A673 (cell line): ENCODE data around the gene HBQ1. TPM values are rescaled to one million over a fixed set of nuclear protein-coding genes. Genes with fewer than 3 reads are reported as not detected.

ENCODE experiments used
- BruUV-seq: library from RNA; stranded (reverse); fragments of 400-500 nt; replicated peaks from 2 replicates; lab custom pipeline; 2021; lab: Mats Ljungman, UMichigan
- CTCF ChIA-PET: fragments of 300-600 bp; sonication (Branson Sonifier 250); formaldehyde crosslinking; loops from one replicate; lab custom pipeline; 2022; ENCODE audit warnings: antibody characterized with exemption; lab: Charles Lee
- POLR2A ChIA-PET: fragments of 300-600 bp; sonication (Branson Sonifier 250); formaldehyde crosslinking; loops from one replicate; lab custom pipeline; 2022; ENCODE audit warnings: antibody characterized with exemption; ENCODE audit not compliant: low non-redundant PET; lab: Charles Lee
- DNase-seq: peaks from one replicate; pipeline ENCODE4 v3.0.0-alpha.2; 2015; ENCODE audit warnings: low spot score
- H3K27ac ChIP-seq: fragments of 200-600 bp; sonication (generic); 2 replicates; pipeline ENCODE4 v1.5.1; 2016; ENCODE audit warnings: mixed run types, low read depth, mild to moderate bottlenecking, mixed read lengths, antibody characterized with exemption, low read length; ENCODE audit not compliant: poor library complexity, severe bottlenecking
- H3K27me3 ChIP-seq: fragments of 200-600 bp; sonication (generic); replicated peaks from 2 replicates; pipeline ENCODE4 v1.6.1; 2017; ENCODE audit warnings: mixed run types, low read depth, mild to moderate bottlenecking, mixed read lengths, antibody characterized with exemption, low read length; ENCODE audit not compliant: insufficient read depth, poor library complexity
- H3K36me3 ChIP-seq: fragments of 200-600 bp; sonication (generic); 2 replicates; pipeline ENCODE4 v1.6.1; 2016; ENCODE audit warnings: mixed run types, mild to moderate bottlenecking, mixed read lengths, antibody characterized with exemption, low read length; ENCODE audit not compliant: insufficient read depth, poor library complexity, severe bottlenecking
- H3K4me1 ChIP-seq: fragments of 200-600 bp; sonication (generic); 2 replicates; pipeline ENCODE4 v1.6.1; 2017; ENCODE audit warnings: mixed run types, mild to moderate bottlenecking, mixed read lengths, antibody characterized with exemption, low read length; ENCODE audit not compliant: insufficient read depth, poor library complexity, severe bottlenecking
- H3K4me3 ChIP-seq: fragments of 200-600 bp; sonication (generic); 2 replicates; pipeline ENCODE4 v1.5.1; 2016; ENCODE audit warnings: low read depth, mixed run types, mild to moderate bottlenecking, mixed read lengths, low read length; ENCODE audit not compliant: poor library complexity, severe bottlenecking
- H3K9me3 ChIP-seq: fragments of 200-600 bp; sonication (generic); 2 replicates; pipeline ENCODE4 v1.6.1; 2016; ENCODE audit warnings: mixed run types, low read depth, mild to moderate bottlenecking, mixed read lengths, antibody characterized with exemption, low read length; ENCODE audit not compliant: poor library complexity, severe bottlenecking
- CTCF ChIP-seq: fragments of 300-800, 200-600 bp; sonication (generic); conservative IDR thresholded peaks from 2 replicates; pipeline ENCODE4 v1.5.1; 2017; ENCODE audit warnings: low read depth, mild to moderate bottlenecking, antibody characterized with exemption, low read length, moderate library complexity, mixed read lengths
- EZH2 ChIP-seq: fragments of 200-600 bp; sonication (generic); IDR thresholded peaks from 2 replicates; pipeline ENCODE4 v1.6.1; 2017; ENCODE audit warnings: borderline replicate concordance, low read depth, mild to moderate bottlenecking, mixed read lengths, antibody characterized with exemption, low read length; ENCODE audit not compliant: poor library complexity, severe bottlenecking
- intact Hi-C: fragments of 100-400 bp; cut with micrococcal nuclease; formaldehyde crosslinking; loops from one replicate; pipeline ENCODE4 v1.10.0; 2022; ENCODE audit not compliant: unreplicated experiment
- total RNA-seq: library from RNA; stranded (reverse); gene quantifications from 2 replicates; pipeline ENCODE4 v1.2.3, GENCODE V29; 2021

Gene HBQ1
- total RNA-seq, 1 experiment from 2014 or later = 1.2 TPM

- Histone ChIP-seq H3K9me3 (no peaks in the 10 kb centered on the region), H3K36me3 (no peaks in the 10 kb centered on the region), H3K4me3 (peak overlapping the region; percentile 52), H3K4me1 (peaks cover 19% of the 10 kb centered on the region), H3K27ac (no peak overlapping the region), H3K27me3 (peaks cover 13% of the 10 kb centered on the region)
- no TSS peak for BruUV-seq
- intact Hi-C loops = loop anchor here (1.0 to 2.0 kb wide), 3 partner anchors 64 to 116 kb away; no protein-coding TSS in a partner anchor
- POLR2A ChIA-PET = no interaction called here
- TF ChIP-seq EZH2 (no peak), CTCF (no peak)
- peak; percentile 92 for DNase-seq
- CTCF ChIA-PET = interaction anchor here (0.6 to 1.3 kb wide), 4 partner anchors 63 to 115 kb away, joined by 3 to 10 read pairs (median 4); no protein-coding TSS in a partner anchor
These were observed 664 bp downstream of the HBQ1 start for GRCh38 chr16:180681-181564.

GRCh38 chr16:181565-182021 lies 1.3 kb downstream of the HBQ1 start:
- no peak for TF ChIP-seq EZH2
- peak; percentile 95 for TF ChIP-seq CTCF
- DNase-seq = no peak
- intact Hi-C loops = loop anchor here (1.0 to 2.0 kb wide), 3 partner anchors 65 to 116 kb away; no protein-coding TSS in a partner anchor
- Histone ChIP-seq H3K27ac (no peak overlapping the region), H3K9me3 (no peaks in the 10 kb centered on the region), H3K4me1 (peaks cover 19% of the 10 kb centered on the region), H3K4me3 (peak overlapping the region; percentile 52), H3K36me3 (no peaks in the 10 kb centered on the region), H3K27me3 (peaks cover 13% of the 10 kb centered on the region)
- no TSS peak for BruUV-seq
- CTCF ChIA-PET = interaction anchor here (0.5 to 0.6 kb wide), 2 partner anchors 50 to 84 kb away, joined by 3 to 4 read pairs; no protein-coding TSS in a partner anchor
- POLR2A ChIA-PET = no interaction called here

- H3K4me3 ChIP-seq = no peak overlapping the region
- ChIA-PET CTCF (interaction anchor here (0.6 kb wide), 1 partner anchor 15 kb away, joined by 3 read pairs; no protein-coding TSS in a partner anchor), POLR2A (no interaction called here)
- no peak for DNase-seq
- peaks cover 11% of the 10 kb centered on the region for H3K4me1 ChIP-seq
- TF ChIP-seq EZH2 (no peak), CTCF (no peak)
- no peaks in the 10 kb centered on the region for H3K9me3 ChIP-seq
- H3K36me3 ChIP-seq = peaks cover 8% of the 10 kb centered on the region
- intact Hi-C loops = no loop called here
- H3K27ac ChIP-seq = no peak overlapping the region
- TSS peak; percentile 69 for BruUV-seq
- peaks cover 5% of the 10 kb centered on the region for H3K27me3 ChIP-seq
These were observed 2.7 kb downstream of the HBQ1 start for GRCh38 chr16:183005-183404.
